Ramos (cell line): ENCODE results near the gene CABP7.

Experiments
- in situ Hi-C: fragments of 300-500 bp; cut with MboI; formaldehyde crosslinking; loops from one replicate; pipeline ENCODE4 v1.14.3; 2022; ENCODE audit warnings: low sequenced_read_pairs; ENCODE audit not compliant: unreplicated experiment

Gene CABP7

GRCh38 chr22:29719899-29720645 lies at the start of gene CABP7:
TSS of gene CABP7 (plus strand) at chr22:29720003. CDS start at chr22:29720425, 422 bp downstream.
- in situ Hi-C loops: no loop called here

DNA sequence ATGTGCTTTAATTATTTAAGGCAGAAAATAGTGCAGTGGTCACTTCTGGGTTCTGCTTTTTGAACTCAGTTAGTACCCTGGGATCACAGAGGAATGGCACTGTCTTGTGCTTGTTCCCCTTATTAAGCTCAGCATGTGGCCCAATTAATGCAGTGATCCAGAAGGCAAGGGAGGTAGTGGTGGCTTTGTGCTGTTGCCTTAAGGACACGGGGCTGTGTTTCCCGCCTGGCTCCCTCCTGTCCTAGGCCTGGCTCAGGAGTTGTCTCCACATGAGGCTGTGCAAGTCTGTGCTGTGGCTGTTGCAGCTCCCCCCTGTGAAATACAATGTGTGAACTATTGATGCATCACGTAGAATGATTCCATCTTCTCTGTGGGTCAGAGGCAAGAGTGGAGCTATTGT lies 49.2 kb upstream of the CABP7 start:
- in situ Hi-C loops: no loop called here

DNA sequence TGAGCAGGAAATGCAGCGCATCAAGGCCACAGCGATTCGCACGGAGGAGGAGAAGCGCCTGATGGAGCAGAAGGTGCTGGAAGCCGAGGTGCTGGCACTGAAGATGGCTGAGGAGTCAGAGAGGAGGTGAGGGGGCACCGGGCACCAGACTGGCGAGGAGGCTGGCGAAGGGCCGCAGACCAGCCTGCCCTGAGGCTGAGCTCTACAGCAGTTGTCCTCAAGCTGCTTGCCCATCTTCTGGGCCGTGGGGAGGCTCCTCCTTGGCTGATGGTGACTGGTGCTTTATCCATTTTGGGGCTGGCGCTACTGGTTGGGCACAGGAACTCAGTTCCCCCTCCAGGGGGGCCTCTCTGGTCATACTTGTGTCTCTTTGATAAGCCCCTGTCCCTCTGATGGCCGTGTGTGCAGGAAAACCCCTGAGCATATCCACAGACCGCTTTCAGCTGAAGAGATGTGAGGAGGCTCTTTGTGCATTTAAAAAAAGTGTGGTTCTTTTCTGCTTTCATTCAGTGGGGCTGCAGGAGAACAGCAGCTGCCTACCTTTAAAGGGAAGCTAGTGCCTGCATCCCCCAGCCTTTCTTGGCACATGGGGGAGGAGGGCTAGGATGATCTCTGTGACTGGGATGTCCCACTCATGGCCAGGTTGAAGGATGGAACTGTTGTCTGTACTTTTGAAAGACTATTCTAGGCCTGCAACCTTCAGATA lies 46.3 kb upstream of the CABP7 start:
- in situ Hi-C loops: no loop called here

DNA sequence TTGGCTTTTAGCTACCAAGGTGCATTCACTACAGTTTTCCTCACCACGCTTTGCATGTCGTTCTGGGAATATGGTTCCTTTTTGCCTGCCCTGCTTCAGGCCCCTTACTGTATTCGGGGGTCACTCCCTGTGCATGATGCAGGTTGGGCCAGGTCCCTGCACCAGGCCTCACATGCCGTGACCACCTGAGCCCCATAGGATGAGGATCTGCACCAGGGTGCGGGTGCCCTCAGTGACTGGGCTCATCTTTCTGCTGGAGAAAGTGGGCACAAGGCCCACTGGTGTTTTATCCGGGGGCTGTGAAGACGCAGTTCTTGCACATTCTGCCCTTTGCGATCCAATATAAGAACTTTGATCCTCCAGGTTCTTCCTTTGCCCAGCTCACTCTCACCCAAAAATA lies 45.7 kb upstream of the CABP7 start:
- in situ Hi-C loops: no loop called here

- in situ Hi-C loops: no loop called here
Observed at GRCh38 chr22:29679316-29679715, 40.5 kb upstream of the CABP7 start.

DNA sequence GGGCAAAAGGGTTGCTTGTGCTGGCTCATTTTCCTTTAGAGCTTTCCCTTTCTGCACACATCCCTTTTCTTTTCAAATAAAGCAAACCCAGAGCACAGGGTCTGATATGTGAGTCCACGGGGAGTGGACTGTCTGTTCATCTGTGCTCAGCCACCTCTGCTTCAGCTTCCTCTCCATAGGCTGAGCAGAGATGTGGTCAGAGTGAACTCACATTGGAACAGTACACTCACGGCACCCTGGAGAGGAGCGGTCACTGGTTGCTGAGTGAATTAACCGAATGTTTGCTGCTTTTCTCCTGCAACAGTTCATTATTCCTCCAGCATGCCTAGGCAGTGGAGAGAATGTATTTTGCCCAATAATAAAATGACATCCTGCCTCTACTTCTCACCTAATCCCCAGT lies 36.3 kb upstream of the CABP7 start:
- in situ Hi-C loops: no loop called here

- in situ Hi-C loops: no loop called here
Observed at GRCh38 chr22:29684244-29684643, 35.6 kb upstream of the CABP7 start.

GRCh38 chr22:29689206-29689879 lies 30.5 kb upstream of the CABP7 start:
- in situ Hi-C loops: no loop called here

DNA sequence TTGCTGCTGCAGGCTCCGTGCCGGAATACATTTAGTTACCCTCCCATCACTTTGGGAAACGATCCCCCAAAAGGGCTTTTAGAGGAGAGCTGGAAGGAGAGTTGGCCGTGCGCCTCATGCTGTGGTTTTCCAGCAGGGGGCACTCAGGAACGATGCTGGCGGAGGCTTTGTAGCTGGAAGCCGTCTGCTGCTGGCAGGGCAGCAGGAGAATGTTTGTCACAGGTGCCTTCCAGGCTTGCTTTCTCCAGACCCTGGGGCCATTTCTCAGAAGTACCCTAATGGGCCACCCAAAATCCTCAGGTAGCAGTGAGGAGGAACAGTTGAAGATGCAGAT lies 30.0 kb upstream of the CABP7 start:
- in situ Hi-C loops: no loop called here

DNA sequence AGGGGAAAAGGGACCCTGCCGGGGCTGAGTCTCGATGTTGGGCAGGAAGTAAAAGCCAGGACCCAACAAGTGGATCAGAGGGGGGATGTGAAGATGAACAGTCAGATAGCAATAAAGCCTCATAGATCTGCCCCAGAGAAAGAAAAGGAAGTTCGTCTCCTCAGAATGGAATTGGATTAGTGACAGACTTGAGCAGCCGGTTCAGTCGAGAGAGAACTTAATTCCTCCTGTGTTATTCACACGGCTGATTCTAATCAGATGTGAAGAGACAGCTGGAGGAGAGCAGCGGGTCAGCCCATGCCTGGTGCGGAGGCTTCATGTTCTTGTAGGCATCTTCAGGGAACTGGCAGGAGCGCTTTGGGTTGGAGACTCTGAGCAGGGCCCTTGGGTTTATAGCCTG lies 29.3 kb upstream of the CABP7 start:
- in situ Hi-C loops: no loop called here

DNA sequence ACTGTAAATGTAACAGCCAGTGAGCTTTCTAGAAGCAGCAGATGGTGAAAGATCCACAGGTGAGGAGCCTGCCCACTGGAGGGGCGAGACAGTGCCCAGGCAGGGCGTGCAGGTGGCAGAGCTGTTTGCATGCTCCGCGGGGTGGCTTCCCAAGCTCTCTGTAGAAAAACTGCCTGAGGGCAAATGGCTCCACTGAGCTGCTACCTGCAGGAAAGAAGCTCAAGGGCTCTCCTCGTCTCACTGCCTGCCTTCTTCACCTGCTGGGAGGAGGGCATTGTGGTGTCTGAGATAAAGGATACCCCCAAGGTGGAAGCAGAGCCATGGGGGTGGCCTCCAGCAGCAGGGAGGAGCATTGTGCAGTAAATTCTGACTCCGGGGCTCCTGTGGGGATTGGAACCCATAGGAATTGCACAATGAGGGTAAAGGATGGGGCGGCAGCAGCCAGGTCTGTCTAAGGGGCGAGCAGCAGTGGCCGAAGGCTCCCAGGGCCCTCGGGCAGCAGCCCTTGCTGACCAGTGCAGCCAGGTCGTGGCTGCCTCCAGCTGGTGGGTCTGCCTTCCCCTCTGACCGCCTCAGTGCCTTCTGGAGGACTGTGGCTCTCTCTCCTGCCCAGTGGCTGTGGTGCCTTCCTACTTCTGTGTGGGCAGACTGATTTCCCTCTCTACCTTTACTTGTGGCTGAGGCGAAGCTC lies 28.0 kb upstream of the CABP7 start:
- in situ Hi-C loops: no loop called here

- in situ Hi-C loops: no loop called here
Observed at GRCh38 chr22:29692327-29692640, 27.5 kb upstream of the CABP7 start.

- in situ Hi-C loops: no loop called here
Observed at GRCh38 chr22:29693161-29693560, 26.6 kb upstream of the CABP7 start.

DNA sequence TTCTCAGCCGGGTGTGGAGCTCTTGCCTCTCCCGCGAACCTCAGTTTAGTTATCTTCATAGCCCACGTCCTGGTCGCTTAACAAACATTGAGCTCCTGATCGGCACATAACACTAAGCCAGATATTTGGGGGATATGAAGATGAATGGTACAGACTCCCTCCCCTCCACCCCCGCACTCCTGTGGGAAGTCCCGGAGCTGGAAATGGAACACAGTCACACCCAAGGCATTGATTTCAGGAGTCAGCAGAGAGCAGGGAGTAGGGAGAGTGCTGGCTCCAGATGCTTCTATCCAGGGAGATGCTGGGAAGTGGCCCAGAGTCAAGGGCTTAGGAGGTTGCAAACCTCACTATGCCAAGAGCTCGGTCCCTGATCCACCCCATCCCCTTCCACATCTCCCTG lies 26.1 kb upstream of the CABP7 start:
- in situ Hi-C loops: no loop called here

- in situ Hi-C loops: no loop called here
Observed at GRCh38 chr22:29695129-29695926, 24.5 kb upstream of the CABP7 start.

DNA sequence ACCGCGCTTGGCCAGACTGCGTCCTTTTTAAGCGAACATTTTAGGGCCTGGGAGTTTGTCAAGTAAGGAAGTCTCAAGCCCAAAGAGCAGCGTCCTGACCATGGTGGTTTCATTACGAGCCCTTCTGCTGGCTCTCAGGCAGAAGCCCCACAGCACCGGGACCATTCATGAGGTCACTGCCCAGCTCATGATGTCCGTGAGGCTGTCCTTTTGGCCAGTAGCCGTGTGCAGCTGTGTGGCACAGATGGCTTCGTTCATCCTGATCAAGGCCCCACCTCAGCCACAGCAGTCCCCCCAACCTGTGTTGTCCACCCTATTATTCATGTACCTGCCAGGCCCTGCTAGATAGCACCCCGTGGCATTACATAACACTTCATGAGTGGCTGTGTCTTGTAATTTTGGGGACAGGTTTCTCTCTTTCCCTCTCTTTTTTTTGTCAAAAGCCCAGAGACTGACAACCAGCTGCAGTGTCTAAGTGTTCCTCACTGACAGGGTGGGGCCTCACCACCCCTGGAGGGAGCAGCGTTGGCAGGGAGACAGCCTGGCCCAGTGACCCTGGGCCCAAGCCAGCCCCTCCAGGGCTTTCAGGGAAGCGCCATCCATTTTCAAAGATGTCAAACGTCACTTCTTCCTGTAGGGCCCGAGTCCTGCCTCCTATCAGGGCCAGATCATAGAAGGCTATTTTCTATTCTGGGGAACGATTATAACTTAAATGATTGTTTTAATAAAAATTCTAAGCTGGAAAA lies 21.8 kb upstream of the CABP7 start:
- in situ Hi-C loops: no loop called here

- in situ Hi-C loops: no loop called here
Observed at GRCh38 chr22:29700206-29700899, 19.4 kb upstream of the CABP7 start.

DNA sequence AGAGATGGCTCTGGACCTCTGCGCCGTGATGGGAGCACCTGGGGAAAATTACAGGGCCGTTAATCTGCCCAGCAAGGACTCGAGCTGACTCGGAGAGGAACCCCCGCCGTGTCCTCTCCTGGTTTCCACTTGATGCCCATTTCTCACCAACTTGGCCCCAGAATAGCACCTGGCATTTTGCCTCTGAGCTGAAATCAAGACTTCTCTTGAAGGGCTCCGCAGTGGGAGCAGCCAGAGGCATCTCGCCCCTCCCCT lies 19.0 kb upstream of the CABP7 start:
- in situ Hi-C loops: no loop called here
